ENCODE data around the gene DLG2.
"Not testable (repeated sequence)": the region's sequence is repeated elsewhere in the genome, so short reads cannot be mapped to it uniquely, and the experiment has no call there.

Gene DLG2

GRCh38 chr11:85096939-85097338 is 530.2 kb downstream of the DLG2 start:
- DNase-seq = no peak

GRCh38 chr11:85095239-85095638 is 531.9 kb downstream of the DLG2 start:
- no peak for DNase-seq

DNA sequence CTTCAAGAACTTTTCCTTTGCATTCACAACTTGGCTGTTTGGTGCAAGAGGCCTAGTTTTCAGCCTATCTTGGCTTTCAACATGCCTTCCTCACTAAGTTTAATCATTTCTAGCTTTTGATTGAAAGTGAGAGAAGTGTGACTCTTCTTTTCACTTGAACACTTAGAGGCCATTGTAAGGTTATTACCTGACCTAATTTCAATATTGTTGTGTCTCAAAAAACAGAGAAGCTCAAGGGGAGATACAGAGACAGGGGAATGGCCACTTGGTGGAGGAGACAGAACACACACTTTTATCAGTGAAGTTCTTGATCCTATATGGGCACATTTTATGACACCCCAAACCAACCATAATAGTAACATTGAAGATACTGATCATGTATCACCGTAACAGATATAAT is 532.3 kb downstream of the DLG2 start:
- DNase-seq = no peak

- DNase-seq = no peak
Measured at GRCh38 chr11:85089654-85090053, 537.5 kb downstream of the DLG2 start.

DNA sequence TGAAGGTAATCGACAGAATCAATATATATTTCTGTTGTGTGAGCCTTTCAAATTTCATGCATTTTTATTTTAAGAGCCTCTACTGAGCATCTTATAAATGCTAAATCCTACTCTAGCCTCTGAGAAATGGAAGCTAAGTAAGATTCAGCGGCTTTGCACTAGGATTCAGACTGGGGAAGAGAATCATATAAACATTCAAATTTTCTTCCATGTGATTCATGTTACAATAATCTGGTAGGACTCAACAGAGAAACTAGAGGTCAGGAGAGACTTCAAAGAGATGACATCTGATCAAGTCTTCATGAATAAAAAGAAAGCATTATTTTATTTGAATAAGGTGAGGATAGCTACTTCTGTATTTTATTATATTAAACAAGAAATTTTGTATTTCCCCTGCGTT is 538.9 kb downstream of the DLG2 start:
- DNase-seq = no peak

- no peak for DNase-seq
Measured at GRCh38 chr11:85086504-85087284, 540.5 kb downstream of the DLG2 start.

GRCh38 chr11:85076535-85077330 is 550.4 kb downstream of the DLG2 start:
- DNase-seq = no peak

DNA sequence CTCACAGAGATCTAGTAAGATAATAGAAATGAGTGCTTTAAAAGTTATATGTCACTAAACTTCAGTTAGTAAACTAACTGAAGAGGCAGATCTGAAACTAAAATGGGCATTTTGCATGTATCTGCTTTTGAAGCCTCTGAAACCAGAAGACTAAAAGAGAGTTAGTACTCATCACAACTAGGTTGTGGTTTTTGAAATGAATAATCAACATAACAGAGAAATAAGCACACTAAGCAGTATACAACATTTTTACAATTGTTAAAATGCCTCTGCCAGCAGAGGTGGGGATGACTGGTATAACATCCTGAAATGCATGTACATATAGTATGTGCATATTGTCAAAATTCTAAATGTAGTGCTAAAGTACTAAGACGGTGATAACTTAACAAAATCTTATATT is 564.5 kb downstream of the DLG2 start:
- no peak for DNase-seq

DNA sequence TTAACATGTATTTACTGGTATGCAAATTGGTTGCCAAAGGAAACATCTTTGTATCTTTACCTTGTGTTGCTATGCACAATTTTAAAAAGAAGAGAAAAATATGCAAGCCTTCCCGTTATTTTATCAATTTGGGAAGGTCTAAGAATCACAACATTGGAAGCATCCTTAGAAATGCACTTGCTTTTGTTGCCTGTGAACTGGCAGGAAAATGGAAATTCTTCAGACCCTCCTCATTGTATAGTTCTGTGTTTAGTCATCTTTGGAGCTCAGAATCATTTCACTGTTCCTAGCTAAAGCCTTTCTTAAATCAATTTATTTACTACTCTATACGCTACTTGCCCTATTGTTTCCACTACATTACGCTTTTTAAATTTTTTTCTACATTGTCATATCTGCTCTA is 574.5 kb downstream of the DLG2 start:
- no peak for DNase-seq

- no peak for DNase-seq
Measured at GRCh38 chr11:85048801-85049200, 578.3 kb downstream of the DLG2 start.

- no peak for DNase-seq
Measured at GRCh38 chr11:85045716-85046115, 581.4 kb downstream of the DLG2 start.

DNA sequence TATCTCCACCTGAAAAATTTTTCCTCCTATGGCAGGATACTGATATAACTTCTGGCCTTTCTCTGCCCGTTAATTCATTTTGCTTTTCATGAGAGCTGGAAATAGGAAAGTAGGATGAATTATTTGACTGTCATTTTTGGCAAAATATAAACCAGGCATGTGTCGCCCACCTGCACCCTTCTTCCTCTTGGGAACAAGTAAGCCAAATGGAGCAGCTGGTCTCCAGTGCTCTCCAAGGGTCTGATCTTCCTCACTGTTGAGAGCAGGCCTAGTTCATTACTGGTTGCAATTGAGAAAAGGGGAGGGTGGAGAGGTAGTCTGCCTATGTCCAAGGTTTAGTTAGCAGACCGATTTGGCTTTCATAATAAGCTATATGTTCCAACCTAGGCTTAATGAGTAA is 582.2 kb downstream of the DLG2 start:
- DNase-seq = no peak

DNA sequence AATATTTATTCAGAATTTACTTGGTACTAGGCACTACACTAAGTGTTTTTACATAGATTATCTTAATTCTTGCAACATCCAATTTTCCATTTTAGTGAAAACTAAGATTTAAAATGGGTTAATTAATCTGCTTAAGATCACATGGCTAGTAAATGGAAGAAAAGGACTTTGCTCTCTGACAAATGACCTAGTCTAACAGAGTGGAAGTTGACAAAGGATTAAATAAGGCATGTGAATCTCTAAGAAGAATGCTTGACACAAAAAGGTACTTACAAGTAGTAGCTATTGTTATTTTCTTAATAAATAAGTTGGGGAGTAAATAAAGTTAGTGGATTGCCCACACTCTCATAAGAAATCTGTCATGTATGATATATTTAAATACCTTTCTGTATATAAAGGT is 584.8 kb downstream of the DLG2 start:
- DNase-seq = no peak

GRCh38 chr11:85040166-85040565 is 587.0 kb downstream of the DLG2 start:
- no peak for DNase-seq

GRCh38 chr11:85029964-85030363 is 597.2 kb downstream of the DLG2 start:
- no peak for DNase-seq

GRCh38 chr11:85028329-85029101 is 598.6 kb downstream of the DLG2 start:
- DNase-seq = no peak

GRCh38 chr11:85027346-85027745 is 599.8 kb downstream of the DLG2 start:
- DNase-seq = no peak

DNA sequence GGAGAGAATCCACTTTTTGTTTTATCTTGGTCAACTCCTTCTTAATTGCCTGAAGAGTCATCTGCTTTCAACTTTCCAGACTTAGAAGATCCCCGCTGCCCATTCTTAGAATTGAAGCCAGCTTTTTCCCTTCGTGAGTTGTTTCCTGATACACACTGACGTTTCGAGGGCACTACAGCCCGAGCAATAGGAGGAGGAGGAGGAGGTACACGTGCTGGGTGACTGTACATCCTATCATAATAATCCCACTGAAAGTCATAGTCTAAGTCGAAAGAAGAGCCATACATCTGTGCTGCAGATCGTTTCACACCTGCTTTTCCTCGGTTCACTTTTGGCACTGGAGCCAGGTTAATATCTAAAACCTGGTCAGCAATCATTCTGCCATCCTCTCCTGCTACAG is 606.1 kb downstream of the DLG2 start:
- no peak for DNase-seq

DNA sequence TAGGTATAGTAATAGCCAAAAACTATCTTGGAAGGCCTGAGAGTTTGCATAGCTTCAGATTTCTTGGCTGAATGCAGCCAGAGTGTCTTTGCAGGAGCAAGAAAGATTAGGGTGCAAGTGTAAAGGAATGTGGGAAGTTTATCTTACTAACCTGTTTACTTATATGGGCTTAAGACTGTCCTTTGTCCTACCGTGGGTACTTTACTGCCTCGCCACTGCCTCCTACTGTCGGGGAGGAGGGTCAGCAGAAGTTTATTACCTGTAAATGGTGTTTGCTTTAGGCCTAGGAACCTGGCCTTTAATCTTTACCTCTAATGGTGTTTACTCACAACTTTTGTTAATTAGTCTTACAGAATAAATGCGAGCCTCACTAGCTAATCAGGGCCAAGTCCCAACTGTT is 633.8 kb downstream of the DLG2 start:
- no peak for DNase-seq

DNA sequence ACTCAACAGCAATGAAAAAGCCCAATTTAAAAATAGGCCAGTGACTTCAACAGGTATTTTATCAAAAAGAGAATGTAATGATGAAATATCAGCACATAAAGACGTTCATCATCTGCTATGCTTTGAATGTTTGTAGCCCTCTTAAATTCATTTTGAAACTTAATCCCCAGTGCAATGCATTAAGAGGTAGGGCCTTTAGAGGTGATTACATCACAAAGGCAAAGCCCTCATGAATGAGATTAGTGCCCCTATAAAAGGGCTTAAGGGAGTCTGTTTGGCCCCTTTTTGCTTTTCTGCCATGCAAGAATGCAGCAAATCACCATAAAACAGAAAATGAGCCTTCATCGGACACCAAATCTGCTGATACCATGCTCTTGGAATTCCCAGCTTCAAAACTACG is 637.0 kb downstream of the DLG2 start:
- DNase-seq = no peak

GRCh38 chr11:84987686-84988187 is 639.4 kb downstream of the DLG2 start:
- DNase-seq = not testable (repeated sequence)

DNA sequence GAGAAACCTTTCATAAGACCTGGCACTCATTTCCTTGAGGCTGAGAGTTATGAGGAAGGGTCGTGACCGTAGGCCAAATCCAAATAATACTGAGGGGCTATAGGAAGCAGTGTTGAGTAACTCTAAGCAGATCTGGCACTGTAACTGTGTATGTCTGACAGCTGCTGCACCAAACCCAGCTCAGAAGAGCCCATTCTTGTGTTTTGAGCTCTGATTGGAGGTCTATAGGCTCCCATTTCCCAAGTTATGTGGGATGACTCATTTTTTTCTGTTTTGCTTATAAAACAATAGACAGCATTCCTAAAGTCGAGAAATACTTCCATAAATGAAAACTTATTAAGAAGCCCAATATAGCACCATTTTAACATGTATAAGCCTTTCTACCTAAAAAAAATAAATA is 645.8 kb downstream of the DLG2 start:
- DNase-seq = no peak

DNA sequence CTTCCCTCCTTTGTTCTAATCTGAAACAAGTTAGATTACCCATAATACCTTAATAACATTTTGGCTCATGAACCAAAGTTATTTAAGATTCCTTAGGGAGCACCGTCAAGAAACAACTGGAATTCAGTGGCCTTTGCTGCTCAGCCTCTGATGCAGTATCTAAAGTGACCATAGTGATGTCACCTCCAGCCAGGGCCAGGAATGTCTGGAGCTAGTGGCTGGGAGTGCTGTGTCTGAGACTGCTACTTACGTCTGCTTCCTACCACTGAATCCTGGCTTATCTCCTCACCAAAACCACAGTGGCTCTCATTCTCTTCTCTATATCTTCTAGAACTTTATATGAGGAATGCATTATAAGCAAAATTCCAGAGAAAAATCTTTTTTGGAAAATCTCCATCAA is 658.0 kb downstream of the DLG2 start:
- no peak for DNase-seq

DNA sequence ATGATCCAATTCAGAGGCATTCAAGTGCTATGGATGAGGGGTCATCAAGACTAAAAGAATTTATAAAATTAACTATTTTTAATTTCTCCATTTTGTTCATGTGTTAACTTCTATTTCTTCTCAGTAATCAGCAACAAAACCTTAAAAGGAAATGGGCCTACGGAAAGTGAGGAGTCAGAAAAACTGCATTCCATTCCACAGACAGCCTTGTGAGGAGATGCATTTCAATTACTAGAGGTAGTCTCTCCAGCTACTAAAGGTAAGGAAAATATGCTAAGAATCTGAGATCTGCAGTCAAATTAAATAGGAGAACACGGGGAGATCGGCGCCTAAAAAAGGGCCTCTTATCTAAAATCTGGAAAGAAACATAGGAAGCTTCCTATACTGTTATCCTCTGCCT is 661.7 kb downstream of the DLG2 start:
- no peak for DNase-seq

Data from stimulated activated CD4-positive, alpha-beta T cell treated with anti-CD3 and anti-CD28 coated beads, Interleukin-4, amount 100 ng/mL, for 1 hour (primary cell).